ENCODE results near the gene NAA35.
"Not testable (repeated sequence)": the region's sequence is repeated elsewhere in the genome, so short reads cannot be mapped to it uniquely, and the experiment has no call there.

Gene NAA35

DNA sequence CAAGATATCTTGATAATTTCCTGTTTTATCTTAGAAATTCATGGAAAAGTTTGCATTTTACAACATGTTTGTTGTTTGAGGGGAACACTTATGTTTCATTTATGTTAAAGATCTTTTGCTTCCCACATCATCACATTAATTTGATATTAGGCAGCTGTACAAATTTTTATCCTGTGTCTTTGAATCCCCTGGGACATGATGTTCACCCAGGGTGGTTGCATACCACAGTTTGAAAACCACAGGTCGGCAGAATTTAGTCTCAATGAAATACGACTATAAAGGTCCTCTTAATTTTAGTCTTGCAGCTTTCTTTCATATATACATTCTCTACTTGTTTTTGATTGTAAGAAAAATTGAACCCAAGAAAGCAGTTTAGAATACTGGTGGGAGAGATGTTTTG is 3.7 kb downstream of the NAA35 start:
- no peak for DNase-seq (ENCODE audit: low read depth in 2 of 2)

- DNase-seq (ENCODE audit: low read depth in 2 of 2): no peak
Measured at GRCh38 chr9:85949586-85950335, 8.8 kb downstream of the NAA35 start.

GRCh38 chr9:85959955-85960354 is 19.0 kb downstream of the NAA35 start:
- no peak for DNase-seq (ENCODE audit: low read depth in 2 of 2)

- no peak for DNase-seq (ENCODE audit: low read depth in 2 of 2)
Measured at GRCh38 chr9:85960688-85961093, 19.7 kb downstream of the NAA35 start.

- DNase-seq (ENCODE audit: low read depth in 2 of 2): no peak
Measured at GRCh38 chr9:85964526-85964925, 23.6 kb downstream of the NAA35 start.

- no peak for DNase-seq (ENCODE audit: low read depth in 2 of 2)
Measured at GRCh38 chr9:85964949-85965348, 24.0 kb downstream of the NAA35 start.

GRCh38 chr9:85969727-85970126 is 28.8 kb downstream of the NAA35 start:
- no peak for DNase-seq (ENCODE audit: low read depth in 2 of 2)

GRCh38 chr9:85971731-85972130 is 30.8 kb downstream of the NAA35 start:
- no peak for DNase-seq (ENCODE audit: low read depth in 2 of 2)

DNA sequence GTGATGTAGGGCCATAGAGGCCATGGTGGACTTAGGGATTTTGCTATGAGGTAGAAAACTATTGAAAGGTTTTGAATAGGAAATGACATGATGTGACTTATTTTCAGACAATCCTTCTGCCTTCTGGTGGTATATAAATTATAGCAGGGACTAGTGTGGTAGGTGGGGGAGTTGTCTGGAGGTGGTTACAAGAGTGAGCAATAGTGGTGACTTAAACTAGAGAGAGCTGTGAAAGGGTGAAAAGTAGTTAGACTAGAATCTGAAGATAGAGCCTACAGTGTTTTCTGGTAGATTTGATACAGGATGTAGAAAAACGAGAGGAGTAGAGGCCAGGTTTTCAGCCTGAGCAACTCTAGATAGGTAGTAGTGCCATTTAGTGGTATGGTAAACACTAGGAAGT is 32.3 kb downstream of the NAA35 start:
- DNase-seq (ENCODE audit: low read depth in 2 of 2): no peak

DNA sequence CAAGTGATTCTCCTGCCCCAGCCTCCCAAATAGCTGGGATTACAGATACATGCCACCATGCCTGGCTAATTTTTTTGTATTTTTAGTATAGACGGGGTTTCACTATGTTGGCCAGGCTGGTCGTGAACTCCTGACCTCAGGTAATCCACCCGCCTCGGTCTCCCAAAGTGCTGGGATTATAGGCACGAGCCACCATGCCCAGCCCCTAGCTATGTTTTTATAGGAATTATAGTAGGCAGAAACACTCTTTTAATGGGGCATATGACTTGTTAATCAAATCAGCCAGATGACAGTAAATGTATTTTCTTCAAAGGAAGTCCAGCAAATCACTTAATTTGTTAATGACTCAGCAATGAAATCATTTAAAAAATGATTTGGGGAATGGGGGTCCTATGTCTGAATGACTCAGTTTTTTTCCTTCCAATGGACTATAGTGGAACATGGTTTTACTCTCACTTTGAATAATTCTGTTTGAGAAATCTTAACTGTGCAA is 33.2 kb downstream of the NAA35 start:
- DNase-seq (ENCODE audit: low read depth in 2 of 2): not testable (repeated sequence)

DNA sequence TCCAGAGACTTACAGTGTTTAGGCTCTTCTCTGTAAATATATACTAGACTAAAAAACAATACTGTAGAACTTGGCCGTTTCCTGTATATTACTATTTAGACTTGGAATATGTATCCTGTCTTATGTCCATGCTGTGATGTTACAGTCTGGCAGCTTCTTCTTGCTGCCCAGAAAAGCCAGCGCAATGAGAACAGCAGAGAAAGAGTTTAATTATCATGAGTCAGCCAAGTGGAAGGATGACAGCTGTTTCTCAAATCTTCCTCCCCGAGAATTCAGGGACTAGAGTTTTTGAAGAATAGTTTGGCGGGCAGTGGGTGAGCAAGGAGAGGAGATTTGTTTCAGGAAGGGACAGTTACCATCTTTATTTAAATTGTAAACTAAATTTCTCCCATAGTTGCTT is 37.5 kb downstream of the NAA35 start:
- no peak for DNase-seq (ENCODE audit: low read depth in 2 of 2)

GRCh38 chr9:85981369-85981768 is 40.4 kb downstream of the NAA35 start:
- no peak for DNase-seq (ENCODE audit: low read depth in 2 of 2)

DNA sequence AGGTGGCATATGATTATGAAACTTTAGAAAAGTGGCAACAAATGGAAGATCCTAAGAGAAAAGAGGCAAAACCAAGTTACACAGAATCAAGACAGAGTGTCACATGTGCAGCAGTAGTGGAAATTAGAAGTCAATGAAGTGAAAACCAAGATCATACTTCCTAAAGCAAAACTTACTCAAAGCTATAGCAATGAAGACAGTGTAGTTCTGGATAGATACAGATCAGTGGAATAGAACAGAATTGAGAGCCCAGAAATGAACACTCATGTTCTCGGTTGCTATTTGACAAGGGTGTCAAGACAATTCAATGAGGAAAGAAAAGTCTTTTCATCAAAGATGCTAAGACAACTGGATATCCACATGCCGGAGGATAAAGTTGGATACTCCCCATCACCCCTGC is 43.5 kb downstream of the NAA35 start:
- no peak for DNase-seq (ENCODE audit: low read depth in 2 of 2)

- DNase-seq (ENCODE audit: low read depth in 2 of 2): no peak
Measured at GRCh38 chr9:85987236-85987635, 46.3 kb downstream of the NAA35 start.

DNA sequence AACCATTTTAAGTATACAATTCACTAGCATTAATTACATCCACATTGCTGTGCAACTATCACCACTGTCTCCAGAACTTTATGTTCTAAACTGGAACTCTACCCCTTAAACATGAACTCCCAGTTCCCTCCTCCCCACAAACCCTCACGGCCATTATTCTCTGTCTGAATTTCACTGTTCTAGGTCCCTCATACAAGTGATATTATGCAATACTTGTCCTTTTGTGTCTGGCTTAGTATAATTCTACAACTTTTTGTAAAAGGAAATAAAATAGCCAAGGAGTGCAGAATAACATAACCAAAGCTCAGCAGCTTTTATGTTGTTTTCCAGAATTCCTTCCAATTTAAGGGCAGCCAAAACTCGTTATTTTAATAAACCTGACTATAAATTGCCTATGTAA is 53.2 kb downstream of the NAA35 start:
- DNase-seq (ENCODE audit: low read depth in 2 of 2): no peak

DNA sequence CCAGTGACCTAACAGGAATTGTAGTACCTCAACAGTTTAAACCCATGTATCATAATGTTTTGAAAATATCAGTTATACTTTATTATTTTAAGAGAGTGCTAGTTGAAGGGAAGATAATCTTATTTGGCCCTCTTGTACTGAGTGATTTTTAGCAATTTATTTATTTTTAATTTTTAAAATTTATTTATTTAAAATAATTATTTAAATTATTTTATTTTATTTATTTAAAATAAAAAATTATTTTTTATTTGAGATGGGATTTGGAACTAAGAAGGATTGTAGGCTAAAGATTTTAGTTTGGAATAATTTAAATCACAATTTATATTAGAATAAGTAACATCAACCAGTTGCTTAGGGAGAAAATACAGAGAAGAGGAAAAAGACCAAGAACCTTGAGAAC is 54.2 kb downstream of the NAA35 start:
- no peak for DNase-seq (ENCODE audit: low read depth in 2 of 2)

- no peak for DNase-seq (ENCODE audit: low read depth in 2 of 2)
Measured at GRCh38 chr9:85995599-85995998, 54.7 kb downstream of the NAA35 start.

DNA sequence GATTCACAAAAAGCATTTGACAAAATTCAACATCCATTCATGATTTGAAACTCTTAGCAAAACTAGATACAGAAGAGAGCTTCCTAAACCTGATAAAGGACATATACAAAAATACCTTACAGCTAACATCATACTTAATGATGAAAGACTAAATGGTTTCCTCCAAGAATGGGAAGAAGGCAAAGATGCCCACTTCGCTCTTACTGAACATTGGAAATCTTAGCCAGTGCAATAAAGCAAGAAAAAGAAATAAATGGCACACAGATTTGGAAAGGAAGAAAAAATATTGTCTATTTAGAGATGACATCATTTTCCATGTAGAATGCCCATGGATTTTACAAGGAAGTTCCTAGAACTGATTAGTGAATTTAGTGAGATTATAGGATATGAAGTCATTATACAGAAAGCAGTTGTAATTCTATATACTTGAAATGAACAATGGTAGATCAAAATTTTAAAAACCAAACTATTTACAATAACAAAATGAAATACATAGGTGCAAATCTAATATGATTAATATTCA is 64.4 kb downstream of the NAA35 start:
- no peak for DNase-seq (ENCODE audit: low read depth in 2 of 2)

DNA sequence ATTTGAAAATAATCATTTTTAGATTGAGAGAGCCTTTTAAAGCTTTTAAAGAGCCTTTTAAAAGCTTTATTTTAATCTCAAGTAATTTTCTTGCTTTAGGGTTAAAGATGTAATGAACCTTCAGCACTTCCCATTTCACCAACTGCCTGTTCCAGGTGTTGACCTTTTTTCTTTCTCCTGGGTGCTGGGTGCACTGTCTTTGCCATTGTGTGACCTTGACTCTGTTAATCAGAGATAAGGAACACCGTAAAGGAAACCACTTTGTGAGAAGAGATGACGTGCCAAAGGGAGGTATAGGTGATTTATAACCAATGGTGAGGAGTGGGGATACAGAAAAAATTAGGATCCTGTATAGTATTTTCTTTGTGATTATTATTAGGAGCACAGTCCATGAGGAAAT is 68.2 kb downstream of the NAA35 start:
- DNase-seq (ENCODE audit: low read depth in 2 of 2): no peak

- DNase-seq (ENCODE audit: low read depth in 2 of 2): no peak
Measured at GRCh38 chr9:86020731-86021130, 79.8 kb downstream of the NAA35 start.

DNA sequence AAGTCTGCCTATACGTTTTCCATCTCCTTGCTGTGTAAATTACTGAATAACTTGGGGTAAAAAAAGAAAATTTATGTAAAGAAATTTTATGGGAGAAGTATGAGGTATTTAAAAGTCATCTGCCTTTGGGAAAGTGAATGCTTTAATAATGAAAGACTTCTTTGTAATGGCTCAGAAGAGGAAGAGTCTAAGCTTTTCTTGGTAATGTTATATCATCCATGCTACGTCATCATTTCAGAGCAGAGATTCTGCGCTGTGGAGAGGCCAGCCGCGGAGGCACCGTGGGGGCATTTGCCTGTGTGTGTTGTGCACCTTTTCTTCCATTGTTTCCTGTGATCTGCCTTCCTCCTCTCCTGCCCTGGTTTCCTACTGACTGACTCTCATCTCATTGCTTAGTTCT is 80.2 kb downstream of the NAA35 start:
- no peak for DNase-seq (ENCODE audit: low read depth in 2 of 2)

DNA sequence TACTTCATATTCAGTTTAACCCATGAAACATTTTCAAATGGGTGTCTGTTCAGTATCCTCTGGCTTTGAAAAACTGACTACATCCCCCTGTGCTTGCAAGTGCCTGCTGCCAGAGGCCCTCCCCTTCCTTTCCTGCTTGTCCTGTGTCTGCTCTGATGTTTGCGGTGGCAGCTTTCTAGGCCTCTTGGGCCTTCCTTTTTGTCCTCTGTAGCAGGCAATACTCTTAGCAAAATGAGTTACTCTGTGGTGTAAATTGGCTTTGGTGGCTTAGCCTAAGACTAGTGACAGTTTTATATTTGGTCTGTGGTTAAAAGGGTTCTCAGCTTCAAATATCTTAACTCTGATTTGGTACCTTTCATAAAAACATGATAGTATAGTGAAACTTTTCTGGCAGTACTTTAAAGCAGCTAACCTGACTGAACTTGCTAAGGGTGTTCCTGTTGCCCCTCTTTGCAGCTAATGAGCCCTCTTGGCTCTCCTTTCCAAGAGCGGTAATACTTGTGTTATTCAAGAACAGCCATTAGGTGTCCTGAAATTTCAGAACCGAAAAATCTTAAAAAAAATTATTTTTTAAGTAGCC is 81.8 kb downstream of the NAA35 start:
- DNase-seq (ENCODE audit: low read depth in 2 of 2): no peak

- no peak for DNase-seq (ENCODE audit: low read depth in 2 of 2)
Measured at GRCh38 chr9:86027767-86028166, 86.8 kb downstream of the NAA35 start.
